Fibroblast of gingiva (primary cell): ENCODE measurements around the gene TMPRSS6.

Source experiments
- DNase-seq: peaks from one replicate; pipeline ENCODE4 v3.0.0-alpha.2; 2011; ENCODE audit warnings: low read depth

TMPRSS6 gene

DNA sequence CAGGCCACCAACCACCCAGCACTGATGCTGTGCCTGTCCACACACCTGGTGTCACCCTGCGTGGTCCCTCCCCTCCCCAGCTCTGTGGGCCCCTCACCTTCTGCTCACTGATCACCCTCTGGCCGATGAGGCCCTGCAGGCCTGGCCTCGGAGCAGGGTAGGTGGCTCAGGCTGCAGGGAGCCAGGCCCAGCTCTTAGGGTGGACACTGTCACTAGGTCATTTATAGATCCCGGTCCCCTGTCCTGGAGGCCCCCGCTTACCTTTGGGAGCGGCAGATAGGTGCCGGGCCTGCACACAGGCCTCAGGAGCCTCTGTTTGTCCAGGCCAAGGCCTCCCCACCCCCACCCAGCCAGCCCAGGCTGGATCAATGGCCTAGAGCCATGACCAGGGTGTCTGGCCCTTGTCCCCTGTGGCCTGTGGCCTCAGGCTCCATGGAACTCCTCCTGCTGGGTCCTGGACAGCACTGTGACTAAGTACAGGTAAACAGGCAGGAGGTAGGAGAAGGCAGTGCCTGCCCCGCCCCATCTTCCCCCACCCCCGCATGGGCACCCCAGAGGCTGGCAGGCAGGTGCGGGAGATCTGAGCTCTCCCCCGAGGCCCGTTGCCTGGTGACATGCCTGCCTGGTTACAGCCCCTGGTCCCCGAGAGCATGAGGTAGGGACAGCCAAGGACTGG, at the start of gene TMPRSS6:
TSS of gene TMPRSS6 (minus strand) at position 472 of the 676 bp plus-strand sequence. CDS start 6,296 bp downstream, outside the sequence.
- DNase-seq, result no peak

DNA sequence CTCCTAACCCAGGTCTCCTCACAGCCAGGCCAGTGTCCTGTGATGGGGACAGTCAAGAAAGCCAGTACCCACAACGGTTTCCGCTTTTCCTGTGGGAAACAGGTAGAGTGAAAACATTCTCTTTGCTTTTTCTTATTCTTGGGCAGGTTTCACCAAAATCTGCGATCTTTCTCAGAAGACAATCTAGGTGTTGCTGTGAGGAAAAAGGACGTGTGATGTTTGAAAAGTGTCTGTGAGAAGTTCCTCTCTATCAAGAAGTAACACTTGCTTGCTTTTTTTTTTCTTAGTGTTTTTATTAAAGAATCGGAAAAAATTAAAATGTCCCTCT, 49.4 kb upstream of the TMPRSS6 start:
- DNase-seq, result no peak

DNA sequence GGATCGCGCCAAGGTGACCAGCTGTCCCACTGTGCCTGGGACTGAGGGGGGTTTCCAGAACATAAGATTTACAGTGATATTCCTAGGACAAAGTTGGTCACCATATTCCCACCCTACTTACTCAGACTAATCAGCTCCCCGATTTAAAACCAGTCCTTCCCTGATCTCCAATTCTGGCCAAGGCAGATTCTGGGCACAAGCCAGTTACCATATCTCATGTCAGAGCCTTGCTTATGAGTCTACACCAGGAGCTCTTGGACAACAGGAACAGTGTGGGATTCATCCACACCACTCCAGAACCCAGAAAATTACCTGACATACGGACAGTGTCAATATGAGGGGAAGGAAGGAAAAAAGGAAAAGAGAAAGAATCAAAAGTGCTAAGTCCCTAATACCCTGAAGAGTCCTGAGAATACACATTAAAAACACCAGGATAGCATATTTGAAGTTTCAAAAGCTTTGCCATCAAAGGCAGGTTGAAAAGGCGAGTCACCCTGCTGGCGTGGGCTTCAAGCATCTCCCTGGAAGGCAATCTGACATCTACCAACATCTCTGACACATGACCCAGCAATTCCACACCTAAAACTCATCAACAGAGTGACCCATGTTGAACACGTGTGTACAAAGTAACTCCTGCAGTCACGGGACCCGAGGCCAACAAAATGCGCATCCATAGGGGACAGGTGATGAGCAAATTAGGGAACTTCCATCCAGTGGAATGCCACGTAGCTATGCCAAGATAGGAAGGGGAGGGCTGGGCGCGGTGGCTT, 48.2 kb upstream of the TMPRSS6 start:
- DNase-seq, result no peak

DNA sequence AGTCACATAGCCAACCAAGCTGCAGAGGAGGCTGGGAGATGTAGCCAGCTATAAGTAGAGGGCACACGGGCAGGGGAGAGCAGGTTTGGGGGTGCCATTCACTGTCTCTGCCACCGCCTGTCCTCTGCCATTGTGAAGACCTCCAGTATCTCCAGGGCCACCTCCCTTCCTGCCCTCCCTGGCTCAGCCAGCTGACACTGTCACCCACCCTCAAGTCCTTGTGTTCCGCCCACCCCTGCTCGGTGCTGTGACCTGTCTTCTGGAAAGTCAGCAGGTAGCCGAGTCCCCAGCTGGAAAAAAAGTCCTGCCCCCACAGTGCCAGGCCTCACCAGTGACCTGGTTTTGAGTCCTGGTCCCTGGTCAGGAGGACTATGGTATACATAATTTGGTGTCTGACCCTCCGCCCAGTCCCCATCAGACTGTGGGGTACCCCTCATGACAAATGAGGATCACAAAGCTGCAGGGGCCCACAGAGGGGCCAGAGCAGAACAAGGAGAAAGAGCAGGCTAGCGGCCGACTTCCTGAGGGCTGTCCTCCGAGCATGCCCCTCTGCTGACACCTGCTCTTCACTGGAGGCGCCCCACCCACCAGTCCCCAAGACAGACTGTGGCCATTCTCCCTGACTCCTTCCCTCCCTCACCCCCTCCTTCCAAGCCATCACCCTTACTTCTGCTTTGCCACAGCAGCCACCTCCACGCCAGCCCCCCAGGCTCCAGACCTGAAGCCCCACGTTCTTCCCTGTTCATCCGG, 47.3 kb upstream of the TMPRSS6 start:
- DNase-seq, result no peak

DNA sequence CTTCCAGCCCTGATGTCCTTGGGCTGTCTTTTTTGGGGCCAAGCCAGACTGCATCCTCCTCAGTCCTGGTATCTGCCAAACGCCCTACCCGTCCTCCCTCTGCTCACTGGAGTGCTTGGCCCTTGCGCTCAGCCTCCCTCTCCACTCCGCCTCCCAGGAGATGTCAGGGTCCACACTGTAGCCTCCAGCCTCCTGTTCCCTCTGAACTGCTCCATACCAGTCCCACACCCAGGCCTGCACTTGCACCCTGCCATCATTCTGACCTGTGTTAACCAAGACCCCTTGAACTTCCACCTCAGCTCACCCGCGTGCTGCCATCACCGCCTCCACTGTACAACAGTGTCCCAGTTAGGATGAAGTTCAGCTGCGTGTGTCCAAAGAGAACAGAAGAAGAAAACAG, 46.5 kb upstream of the TMPRSS6 start:
- DNase-seq, result no peak

DNA sequence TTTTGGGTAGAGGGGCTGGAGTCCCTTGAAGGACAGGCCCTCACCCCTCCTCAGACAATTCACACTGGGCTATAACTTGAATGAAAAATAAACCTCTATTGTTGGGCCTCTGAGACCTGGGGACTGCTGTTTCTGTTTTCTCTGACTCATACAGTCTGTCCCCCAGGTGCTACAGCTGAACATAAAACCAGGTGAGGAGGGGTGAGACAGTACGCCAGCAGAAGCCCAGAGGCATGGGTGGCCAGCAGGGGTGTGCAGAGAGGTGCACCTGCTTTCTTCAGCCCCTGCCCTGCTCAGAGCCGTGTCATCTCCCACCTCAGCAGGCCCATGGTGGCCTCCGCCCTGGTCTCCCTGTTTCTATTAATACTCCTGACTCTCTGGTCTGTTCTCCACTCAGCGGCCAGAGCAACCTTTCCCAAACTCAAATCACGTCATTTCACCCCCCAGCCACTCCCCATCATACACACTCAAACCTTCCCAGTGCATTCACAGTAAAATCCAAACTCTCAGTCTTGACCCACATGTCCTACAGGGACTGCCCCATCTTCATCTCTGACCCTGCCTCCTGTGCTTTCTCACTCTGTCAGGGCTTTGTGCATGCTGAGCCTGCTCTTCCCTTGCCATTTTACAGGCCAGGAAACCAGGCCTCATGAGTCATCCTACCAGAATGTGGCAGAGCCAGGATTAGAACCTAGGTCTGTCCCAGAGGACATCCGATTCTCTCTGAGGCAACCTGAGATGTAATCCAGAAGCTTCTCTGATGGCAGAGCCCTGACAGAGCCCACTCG, 45.6 kb upstream of the TMPRSS6 start:
- DNase-seq, result no peak

DNA sequence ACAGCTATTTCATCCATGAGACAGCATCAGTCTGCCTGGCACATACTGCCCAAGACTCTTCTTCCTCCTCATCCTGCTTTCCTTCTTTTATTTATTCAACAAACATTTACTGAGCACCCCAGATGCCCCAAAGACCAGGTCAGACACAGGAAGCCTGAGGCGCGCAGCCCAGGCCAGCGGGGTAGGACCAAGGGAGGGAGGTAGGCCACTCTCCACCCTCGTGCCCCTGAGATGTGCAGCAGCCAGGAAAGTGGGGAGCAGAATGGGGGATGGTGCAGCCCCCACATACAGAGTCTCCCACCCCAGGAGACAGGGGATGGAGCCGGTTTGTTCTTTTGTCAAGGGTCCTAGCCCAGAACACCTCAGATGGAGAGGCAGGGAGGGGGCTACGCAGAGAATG, 44.4 kb upstream of the TMPRSS6 start:
- no peak for DNase-seq

DNA sequence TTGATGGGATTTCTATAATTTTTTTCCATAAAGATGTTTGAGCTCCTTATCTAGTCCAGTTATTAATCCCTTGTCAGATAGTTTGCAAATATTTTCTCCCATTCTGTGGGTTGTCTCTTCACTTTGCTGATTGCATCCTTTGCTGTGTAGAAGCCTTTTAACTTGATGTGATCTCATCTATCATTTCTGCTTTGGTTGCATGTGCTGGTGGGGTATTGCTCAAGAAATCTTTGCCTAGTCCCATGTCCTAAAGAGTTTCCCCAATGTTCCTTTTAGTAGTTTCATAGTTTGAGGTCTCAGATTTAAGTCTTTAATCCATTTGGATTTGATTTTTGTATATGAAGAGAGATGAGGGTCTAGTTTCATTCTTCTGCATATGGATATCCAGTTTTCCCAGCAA, 41.9 kb upstream of the TMPRSS6 start:
- no peak for DNase-seq

DNA sequence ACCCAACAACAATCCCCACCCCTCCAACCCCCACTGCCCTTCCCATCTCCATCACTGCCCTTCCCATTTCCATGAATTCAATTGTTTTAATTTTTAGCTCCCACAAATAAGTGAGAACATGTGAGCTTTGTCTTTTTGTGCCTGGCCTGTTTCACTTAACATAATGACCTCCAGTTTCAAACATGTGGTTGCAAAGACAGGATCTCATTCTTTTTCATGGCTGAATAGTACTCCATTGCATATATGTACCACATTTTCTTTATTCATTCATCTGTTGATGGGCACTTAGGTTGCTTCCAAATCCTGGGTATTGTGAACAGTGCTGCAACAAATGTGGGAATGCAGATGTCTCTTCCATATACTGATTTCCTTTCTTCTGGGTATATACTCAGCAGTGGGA, 41.2 kb upstream of the TMPRSS6 start:
- DNase-seq, result no peak

DNA sequence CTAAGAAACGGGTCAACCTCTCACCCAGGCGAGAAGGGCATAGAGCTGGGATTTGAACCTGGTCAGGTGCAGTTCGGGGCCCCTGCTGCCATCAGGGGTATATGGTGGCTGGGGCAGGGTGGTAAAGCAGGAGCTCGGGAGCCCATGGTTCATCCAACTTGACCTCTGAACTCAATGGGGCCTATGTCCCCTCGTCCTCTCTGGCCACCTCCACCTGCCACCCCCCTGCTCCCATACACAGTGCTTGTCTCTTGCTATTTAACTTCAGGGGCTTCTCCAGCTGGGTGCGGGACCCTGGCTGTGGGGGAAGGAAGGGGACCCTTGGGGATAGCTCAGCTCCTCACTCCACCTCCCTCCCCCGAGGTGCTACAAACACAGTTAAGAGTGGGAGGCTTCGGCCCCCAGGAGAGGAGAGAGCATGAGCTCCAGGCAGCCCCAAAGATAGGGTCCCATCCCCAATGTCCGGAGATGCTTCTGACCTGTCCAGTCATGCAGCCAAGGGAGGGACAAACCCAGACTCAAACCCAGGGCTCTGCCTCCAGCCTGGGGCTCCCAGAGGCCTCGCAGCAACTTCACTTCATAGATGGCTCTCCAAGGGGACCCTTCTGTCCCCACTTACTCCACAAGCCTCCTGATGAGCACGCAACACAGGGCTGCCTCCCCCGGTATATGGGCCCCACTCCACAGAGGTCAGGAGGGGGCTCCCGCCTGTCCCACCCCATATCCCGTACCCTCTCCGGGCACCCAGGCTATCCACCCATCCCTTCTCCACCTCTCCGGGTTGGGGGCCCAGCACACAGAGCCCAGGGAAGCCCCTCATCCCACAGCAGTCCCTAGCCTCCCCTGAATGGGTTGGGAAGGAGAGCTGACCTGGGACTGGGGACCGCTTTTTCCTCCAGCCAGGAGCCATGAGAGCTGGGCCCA, 39.5 kb upstream of the TMPRSS6 start:
- no peak for DNase-seq

DNA sequence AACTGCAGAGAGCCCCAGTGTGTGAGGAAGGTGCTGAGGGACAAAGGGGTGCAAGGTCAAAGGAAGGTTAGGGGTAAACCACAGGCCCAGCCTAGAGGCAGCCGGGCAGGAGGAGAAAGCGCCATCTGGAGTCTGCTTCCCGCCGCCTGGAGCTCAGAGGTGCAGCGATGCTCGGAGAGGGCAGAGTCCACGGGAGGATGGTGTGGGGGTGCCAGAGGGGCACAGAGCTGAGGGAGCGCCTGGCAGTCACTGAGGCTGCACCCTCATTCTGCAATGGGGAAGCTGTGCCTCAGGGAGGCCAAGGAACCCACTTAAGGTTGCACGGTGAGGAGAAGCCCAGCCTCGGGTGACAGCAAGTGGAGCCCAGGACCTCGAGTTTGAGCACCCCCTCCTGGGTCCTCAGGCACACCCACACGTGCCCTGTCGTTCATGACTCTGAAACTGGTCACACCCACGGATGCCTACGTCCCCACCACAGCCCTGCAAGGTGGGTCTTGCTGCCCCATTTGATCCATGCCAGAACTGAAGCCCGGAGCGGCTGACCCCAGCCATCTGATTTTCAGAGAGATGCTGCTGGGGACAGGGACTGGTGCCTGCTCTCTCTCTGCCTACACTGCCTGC, 38.6 kb upstream of the TMPRSS6 start:
- DNase-seq, result no peak

DNA sequence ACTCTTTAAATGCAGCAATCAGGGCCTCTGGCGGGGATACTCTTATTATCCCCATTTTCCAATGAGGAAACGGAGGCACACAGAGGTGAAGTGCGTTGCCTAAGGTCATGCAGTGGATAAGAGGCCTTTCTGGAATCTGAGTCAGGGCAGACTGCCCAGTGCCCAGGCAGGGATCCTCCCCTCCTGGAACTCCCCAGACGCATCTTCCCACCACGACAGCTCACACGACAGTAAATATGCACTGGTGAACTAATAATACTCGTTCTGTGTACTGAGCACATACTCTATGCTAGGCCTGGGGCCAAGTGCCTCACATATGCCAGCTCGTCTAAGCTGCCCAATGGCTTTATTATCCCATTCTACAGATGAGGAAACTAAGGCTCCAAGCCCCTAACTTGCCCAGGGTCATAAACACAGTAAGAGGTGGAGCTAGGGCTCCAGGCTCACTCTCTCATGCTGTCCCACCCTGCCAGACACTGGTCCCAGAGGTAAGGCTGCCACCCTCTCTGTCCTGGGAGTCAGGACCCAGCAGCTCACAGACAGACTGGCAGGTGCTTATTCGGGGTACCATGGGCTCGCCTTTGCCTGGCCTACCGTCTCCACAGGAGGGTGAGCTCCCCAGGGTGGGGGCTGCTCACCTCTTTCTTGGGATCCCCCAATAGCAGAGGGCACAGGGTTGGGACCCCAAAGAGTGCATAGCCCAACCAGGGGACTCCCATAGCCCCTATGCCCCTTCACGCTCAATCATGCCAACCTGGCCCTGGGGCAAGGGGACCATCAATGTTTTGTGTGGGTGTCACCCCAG, 37.9 kb upstream of the TMPRSS6 start:
- DNase-seq, result no peak

DNA sequence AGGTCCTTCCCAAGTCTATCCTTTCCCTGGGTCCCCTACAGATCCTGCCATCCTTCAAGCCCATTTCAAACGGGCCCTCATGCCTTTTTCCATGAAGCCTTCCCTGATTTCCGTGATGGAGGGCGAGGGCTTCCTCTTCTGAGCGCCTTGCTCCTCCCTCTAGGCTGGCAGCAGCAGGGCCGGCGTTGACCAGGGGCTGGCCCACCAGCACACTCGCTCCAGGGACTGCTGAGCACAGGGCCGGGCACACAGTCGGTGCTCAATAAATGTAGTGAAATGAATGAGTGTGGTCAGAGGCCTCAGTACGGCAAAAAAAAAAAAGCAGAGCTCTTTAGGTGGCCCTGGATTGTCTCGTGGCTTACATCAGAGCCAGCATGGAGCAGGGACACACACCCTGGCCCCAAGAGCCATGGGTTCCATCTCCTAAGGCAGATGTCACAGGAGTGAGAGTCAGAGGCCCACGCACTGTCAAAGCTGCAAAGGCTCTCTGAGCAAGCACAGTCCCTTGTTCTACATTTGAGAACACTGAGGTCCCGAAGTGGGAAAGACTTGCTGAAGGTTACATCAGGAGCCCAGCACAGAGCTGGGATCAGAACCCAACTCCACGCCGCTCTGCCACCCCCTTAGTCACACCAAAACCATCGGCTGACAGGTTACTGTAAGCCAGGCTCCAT, 37.1 kb upstream of the TMPRSS6 start:
- no peak for DNase-seq

DNA sequence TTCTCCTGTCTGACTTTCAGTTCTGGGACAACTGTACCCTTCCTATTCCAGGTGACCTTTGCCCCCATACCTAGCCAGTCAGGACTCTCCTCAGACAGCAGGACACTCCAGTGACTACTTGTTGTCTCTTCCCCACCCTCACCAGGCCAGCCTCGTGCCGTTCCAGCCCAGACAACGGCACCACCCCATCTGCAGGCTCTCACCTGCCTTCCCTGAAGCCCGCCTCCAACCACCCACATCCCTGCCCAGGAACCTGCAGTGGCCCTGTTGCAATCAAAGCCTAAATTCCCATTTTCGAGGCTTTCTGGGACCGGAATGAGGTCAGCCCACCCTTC, 36.5 kb upstream of the TMPRSS6 start:
- DNase-seq, result no peak

DNA sequence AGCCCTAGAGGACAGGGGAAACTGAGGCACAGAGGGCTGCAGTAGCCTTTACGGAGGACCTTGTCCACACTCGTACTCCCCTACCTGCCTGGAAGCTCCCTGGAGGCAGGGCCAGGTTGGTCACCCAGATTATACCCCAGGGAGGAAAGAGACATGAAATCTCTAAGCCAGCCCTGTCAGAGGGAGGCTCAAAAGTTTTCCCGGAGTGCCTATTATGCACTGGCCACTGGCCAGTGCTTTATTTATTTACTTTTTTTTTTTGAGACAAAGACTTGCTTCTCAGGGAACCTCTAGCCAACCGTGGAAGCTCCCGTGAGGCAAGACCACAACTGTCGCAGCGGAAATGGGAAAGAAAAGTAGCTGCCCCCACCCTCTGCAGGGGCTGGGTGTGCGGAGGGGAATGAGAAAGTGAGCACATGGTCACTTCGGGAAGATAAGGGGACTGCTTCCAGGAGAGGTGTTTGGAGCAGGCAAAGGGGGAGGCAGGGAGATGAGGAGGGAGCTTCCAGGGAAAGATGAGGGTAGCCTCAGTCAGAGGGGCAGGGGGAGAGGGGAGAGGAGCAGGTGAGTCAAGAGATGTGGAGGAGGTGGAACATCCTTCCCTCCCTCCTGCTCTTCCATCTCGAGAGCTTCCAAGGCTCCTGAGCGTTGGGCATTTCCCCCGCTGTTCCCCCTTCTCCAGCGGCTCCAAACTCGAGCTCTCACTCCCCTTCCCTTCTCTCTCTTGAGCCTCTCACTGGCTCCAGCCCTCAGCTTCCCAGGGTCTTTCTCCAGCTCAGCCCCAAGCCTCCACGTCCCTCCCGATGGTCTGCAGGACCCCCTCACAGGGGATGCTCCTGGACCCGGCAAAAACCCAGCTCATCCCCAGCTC, 35.9 kb upstream of the TMPRSS6 start:
- DNase-seq, result no peak

DNA sequence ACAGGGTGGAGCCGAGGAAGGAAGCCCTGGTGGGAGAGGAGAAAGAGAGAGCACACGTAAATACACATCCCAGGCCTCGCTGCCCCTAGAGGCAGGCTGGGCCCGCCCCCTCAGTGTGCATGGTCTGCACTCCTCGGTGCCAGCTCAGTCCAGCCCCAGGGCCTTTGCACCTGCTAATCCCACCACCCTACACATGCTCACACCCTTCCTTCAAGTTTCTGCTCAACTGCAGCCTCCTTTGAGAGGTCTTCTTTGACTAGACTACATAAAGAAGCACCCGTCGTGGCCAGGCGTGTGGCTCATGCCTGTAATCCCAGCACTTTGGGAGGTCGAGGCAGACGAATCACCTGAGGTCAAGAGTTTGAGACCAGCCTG, 34.7 kb upstream of the TMPRSS6 start:
- no peak for DNase-seq

DNA sequence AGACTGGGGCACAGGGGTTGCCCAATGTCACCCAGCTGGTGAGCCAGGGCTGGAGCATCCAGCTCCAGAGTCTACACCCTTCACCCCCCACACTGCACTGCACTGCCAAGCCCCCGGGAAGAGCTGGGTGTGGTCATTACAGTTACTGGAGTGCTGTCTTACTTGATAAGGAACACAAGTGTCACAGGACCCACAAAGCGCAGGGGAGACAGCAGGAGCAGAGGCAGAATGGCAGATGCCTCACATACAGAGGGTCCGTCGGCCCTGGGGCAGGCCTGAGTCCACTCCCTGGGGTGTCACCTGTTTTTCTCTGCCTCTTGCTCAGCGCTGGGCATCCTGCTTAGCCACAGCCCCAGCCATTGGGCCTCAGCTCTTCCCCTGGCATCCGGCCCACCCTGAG, 32.5 kb upstream of the TMPRSS6 start:
- no peak for DNase-seq

DNA sequence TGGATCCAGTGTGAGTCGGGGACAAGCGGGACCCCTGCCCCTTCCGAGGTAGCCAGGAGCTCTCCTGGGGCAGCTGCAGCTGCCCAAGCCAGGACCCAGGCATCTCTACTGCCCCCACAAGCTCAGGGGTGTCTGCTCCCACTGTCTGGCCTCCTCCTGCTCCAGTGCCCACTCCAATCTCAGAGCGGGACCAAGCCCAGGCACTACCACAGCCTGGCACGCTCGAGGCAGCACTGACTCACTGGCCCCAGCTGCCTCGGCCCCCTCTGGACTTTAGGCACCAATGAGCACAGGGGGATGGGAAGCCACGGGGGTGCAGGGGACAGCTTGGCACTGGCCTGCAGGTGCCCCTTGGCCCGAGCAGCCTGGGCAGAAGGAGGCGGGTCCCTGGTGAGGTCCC, 32.0 kb upstream of the TMPRSS6 start:
- no peak for DNase-seq
